Measurements from ENCODE around the gene GORAB.

DNA sequence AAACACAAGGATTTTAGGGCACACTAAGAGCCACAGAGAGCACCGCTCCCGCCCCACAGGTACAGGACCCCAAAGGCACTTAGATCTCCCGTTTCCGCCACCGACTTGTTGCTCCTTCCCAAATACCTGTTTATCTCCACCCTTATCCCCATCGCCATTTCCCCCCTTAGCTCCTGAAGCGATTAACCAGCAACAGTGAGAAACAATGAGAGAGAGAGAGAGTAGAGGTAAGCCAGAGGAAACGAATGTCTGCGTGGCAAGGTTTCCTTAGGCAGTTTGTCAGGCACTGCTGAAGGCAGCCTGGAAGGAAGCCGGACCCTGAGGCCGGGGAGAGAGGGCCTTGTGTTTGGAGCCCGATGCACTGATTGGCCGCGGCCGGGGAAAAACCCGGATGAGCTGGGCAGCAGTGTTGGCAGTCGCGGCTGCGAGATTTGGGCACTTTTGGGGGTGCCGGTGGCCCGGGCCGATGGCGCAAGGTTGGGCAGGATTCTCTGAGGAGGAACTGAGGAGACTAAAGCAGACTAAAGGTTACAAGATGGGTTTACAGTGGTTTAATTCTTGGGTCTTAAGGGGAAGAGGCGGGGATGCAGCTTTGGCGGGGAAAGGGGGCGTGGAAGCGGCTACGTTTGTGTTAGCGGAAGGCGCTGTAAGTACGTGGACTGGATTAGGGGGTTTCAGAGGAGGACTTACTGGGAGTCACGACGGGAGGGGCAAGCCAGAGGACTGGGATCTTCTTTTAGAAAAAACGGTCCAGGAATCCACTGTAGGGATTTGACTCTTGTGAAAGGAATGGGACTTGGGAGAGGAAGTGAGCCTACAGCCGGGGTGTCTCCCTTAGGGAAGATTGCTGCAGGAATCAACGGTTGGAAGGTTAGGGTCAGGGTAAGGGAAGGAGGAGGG lies at the start of gene GORAB:
- TF ChIP-seq POLR2A (IDR thresholded peaks at IDR 0.05) (peak; percentile 70), POLR2AphosphoS5 (IDR thresholded peaks at IDR 0.05) (peak; percentile 88)
- TF ChIP-seq, protein P1, sequence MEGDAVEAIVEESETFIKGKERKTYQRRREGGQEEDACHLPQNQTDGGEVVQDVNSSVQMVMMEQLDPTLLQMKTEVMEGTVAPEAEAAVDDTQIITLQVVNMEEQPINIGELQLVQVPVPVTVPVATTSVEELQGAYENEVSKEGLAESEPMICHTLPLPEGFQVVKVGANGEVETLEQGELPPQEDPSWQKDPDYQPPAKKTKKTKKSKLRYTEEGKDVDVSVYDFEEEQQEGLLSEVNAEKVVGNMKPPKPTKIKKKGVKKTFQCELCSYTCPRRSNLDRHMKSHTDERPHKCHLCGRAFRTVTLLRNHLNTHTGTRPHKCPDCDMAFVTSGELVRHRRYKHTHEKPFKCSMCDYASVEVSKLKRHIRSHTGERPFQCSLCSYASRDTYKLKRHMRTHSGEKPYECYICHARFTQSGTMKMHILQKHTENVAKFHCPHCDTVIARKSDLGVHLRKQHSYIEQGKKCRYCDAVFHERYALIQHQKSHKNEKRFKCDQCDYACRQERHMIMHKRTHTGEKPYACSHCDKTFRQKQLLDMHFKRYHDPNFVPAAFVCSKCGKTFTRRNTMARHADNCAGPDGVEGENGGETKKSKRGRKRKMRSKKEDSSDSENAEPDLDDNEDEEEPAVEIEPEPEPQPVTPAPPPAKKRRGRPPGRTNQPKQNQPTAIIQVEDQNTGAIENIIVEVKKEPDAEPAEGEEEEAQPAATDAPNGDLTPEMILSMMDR (IDR thresholded peaks at IDR 0.05), result no peak

Measured in prostate gland (tissue), 2 donors.